B cell (primary cell): ENCODE data around the gene ABCD1.

Source experiments
- EZH2 ChIP-seq: IDR thresholded peaks from 2 replicates; pipeline ENCODE4 v1.6.1; 2012; ENCODE audit warnings: borderline replicate concordance, low read depth, mild to moderate bottlenecking, moderate library complexity, low read length; ENCODE audit not compliant: insufficient read depth, poor library complexity, severe bottlenecking
- TF ChIP-seq, protein P1 (sequence below): fragments of 200-600 bp; IDR thresholded peaks from one replicate; pipeline ENCODE4 v1.8.0; 2022; ENCODE audit warnings: antibody characterized with exemption, mild to moderate bottlenecking

- TF ChIP-seq, protein P1, sequence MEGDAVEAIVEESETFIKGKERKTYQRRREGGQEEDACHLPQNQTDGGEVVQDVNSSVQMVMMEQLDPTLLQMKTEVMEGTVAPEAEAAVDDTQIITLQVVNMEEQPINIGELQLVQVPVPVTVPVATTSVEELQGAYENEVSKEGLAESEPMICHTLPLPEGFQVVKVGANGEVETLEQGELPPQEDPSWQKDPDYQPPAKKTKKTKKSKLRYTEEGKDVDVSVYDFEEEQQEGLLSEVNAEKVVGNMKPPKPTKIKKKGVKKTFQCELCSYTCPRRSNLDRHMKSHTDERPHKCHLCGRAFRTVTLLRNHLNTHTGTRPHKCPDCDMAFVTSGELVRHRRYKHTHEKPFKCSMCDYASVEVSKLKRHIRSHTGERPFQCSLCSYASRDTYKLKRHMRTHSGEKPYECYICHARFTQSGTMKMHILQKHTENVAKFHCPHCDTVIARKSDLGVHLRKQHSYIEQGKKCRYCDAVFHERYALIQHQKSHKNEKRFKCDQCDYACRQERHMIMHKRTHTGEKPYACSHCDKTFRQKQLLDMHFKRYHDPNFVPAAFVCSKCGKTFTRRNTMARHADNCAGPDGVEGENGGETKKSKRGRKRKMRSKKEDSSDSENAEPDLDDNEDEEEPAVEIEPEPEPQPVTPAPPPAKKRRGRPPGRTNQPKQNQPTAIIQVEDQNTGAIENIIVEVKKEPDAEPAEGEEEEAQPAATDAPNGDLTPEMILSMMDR = no peak
- TF ChIP-seq EZH2 = no peak
Measured at GRCh38 chrX:153685156-153685536, 39.5 kb upstream of the ABCD1 start.
